HEK293T (cell line): Measurements from ENCODE around the gene TRIOBP.

Source experiments
- ARNT ChIP-seq: fragments of 450-650 bp; IDR thresholded peaks from 2 replicates; pipeline ENCODE4 v1.6.1; 2017; ENCODE audit warnings: mild to moderate bottlenecking
- ELF4 ChIP-seq: fragments of 450-650 bp; IDR thresholded peaks from 2 replicates; pipeline ENCODE4 v1.6.1; 2017; ENCODE audit warnings: antibody characterized with exemption
- FOXA1 ChIP-seq: fragments of 450-650 bp; IDR thresholded peaks from 2 replicates; pipeline ENCODE4 v1.6.1; 2016; ENCODE audit warnings: mild to moderate bottlenecking
- FOXM1 ChIP-seq: fragments of 450-650 bp; IDR thresholded peaks from 2 replicates; pipeline ENCODE4 v1.6.1; 2017; ENCODE audit warnings: mild to moderate bottlenecking, borderline replicate concordance
- NFRKB ChIP-seq: fragments of 450-650 bp; IDR thresholded peaks from 2 replicates; pipeline ENCODE4 v1.6.1; 2016; ENCODE audit warnings: mild to moderate bottlenecking, moderate library complexity
- PKNOX1 ChIP-seq: fragments of 450-650 bp; IDR thresholded peaks from 2 replicates; pipeline ENCODE4 v1.6.1; 2016
- SP1 ChIP-seq: fragments of 450-650 bp; IDR thresholded peaks from 2 replicates; pipeline ENCODE4 v1.6.1; 2017
- SUZ12 ChIP-seq: fragments of 450-650 bp; IDR thresholded peaks from 2 replicates; pipeline ENCODE4 v1.6.1; 2016; ENCODE audit warnings: mild to moderate bottlenecking
- TARDBP ChIP-seq: fragments of 450-650 bp; IDR thresholded peaks from 2 replicates; pipeline ENCODE4 v1.6.1; 2016
- ZNF384 ChIP-seq: fragments of 450-650 bp; IDR thresholded peaks from 2 replicates; pipeline ENCODE4 v1.6.1; 2016

- TF ChIP-seq FOXA1 (no peak), SP1 (no peak), ZNF384 (no peak), SUZ12 (no peak), ELF4 (no peak), ARNT (no peak), TARDBP (no peak), FOXM1 (no peak), PKNOX1 (no peak), NFRKB (no peak)
These were observed at the start of gene TRIOBP for GRCh38 chr22:37696657-37697537.
